Sigmoid colon (tissue), 7 donors: ENCODE results near the gene PLEKHG2. TPM values are rescaled to one million over a fixed set of nuclear protein-coding genes. Genes with fewer than 3 reads are reported as not detected.

Source experiments
- DNase-seq: peaks from one replicate; pipeline ENCODE4 v3.0.0-alpha.2; 2019
- H3K27ac ChIP-seq, 4 donors: fragments of 200-600 bp; sonication (generic); one replicate each; pipeline ENCODE4 v1.5.1; 2016 to 2019; ENCODE audit warnings: mild to moderate bottlenecking in 1 of 4
- H3K27me3 ChIP-seq, 3 donors: fragments of 200-600 bp; sonication (generic); one replicate each; pipeline ENCODE4 v1.5.1; 2019; ENCODE audit warnings: mild to moderate bottlenecking in 1 of 3
- H3K36me3 ChIP-seq, 4 donors: fragments of 200-600 bp; sonication (generic); one replicate each; pipeline ENCODE4 v1.5.1; 2016 to 2019
- H3K4me1 ChIP-seq, 4 donors: fragments of 200-600 bp; sonication (generic); one replicate each; pipeline ENCODE4 v1.5.1; 2017 to 2019
- H3K4me3 ChIP-seq, 4 donors: fragments of 200-600 bp; sonication (generic); one replicate each; pipeline ENCODE4 v1.5.1; 2017 to 2019; ENCODE audit warnings: mild to moderate bottlenecking in 2 of 4, moderate library complexity in 1 of 4
- H3K9me3 ChIP-seq, 4 donors: fragments of 200-600 bp in 3 of 4; sonication (generic) in 3 of 4; one replicate each; pipeline versions ENCODE4 v1.5.1 to v1.6.1; 2013 to 2019
- CTCF ChIP-seq, 4 experiments: fragments of 450-650 bp in 3 of 4; fragments of 200-600 bp in 1 of 4; IDR thresholded peaks; one replicate each; pipeline ENCODE4 v1.5.1; 2016 to 2019; ENCODE audit warnings: antibody characterized with exemption in 4 of 4, mild to moderate bottlenecking in 3 of 4, moderate library complexity in 2 of 4
- EP300 ChIP-seq, 4 donors: sonication (generic); formaldehyde crosslinking; IDR thresholded peaks; one replicate each; pipeline ENCODE4 v1.6.1; 2017; ENCODE audit warnings: antibody characterized with exemption in 4 of 4
- POLR2A ChIP-seq, 2 donors: fragments of 450-650 bp; IDR thresholded peaks; one replicate each; pipeline ENCODE4 v1.6.1; 2016; ENCODE audit warnings: antibody characterized with exemption in 2 of 2, mild to moderate bottlenecking in 2 of 2, moderate library complexity in 2 of 2
- POLR2AphosphoS5 ChIP-seq, 4 donors: sonication (generic); formaldehyde crosslinking; IDR thresholded peaks; one replicate each; pipeline ENCODE4 v1.6.1; 2017; ENCODE audit warnings: antibody characterized with exemption in 4 of 4
- whole genome bisulfite sequencing, 2 donors: extraction: QIAGEN DNeasy Blood & Tissue Kit; methylation state at CpG; one replicate each; pipeline ENCODE4 v1.1.7; 2013; 5-methylcytosine and 5-hydroxymethylcytosine counted together
- intact Hi-C: fragments of 100-400 bp; cut with DNase I; formaldehyde crosslinking; loops from one replicate; pipeline ENCODE4 v1.15.1; 2023
- polyA plus RNA-seq, 3 donors: library from polyadenylated mRNA; stranded (reverse); fragments of 200-250 nt; gene quantifications; one replicate each; pipeline ENCODE4 v1.2.3, GENCODE V29; 2013
- total RNA-seq, 4 donors: library from RNA; depleted of rRNA; stranded (reverse); fragments of >200 nt; gene quantifications; one replicate each; pipeline ENCODE4 v1.1.0, GENCODE V29; 2016
- donor health status: healthy with polysubstance abuse.
- donor health status: Bipolar disorder and iron deficiency.
- donor health status: healthy.

The PLEKHG2 gene
- total and polyA plus RNA-seq, 7 donors, result 0.60 to 28.8 (median 10.7) TPM

GRCh38 chr19:39471756-39472536, 59.5 kb downstream of the PLEKHG2 start:
- no peak for DNase-seq
- H3K4me1 ChIP-seq, result no peaks in the 10 kb centered on the region
- H3K27me3 ChIP-seq, result no peaks in the 10 kb centered on the region
- no peak for TF ChIP-seq POLR2AphosphoS5 (IDR thresholded peaks at IDR 0.05)
- peaks cover 61 to 94% (median 86%) of the 10 kb centered on the region in 4 donors for H3K36me3 ChIP-seq
- H3K27ac ChIP-seq, result no peak overlapping the region
- intact Hi-C loops, result no loop called here
- 79 to 93% methylated on average over 8 of the region's 8 CpGs for WGBS, 2 donors
- H3K4me3 ChIP-seq, result no peak overlapping the region
- H3K9me3 ChIP-seq, result no peaks in the 10 kb centered on the region

DNA sequence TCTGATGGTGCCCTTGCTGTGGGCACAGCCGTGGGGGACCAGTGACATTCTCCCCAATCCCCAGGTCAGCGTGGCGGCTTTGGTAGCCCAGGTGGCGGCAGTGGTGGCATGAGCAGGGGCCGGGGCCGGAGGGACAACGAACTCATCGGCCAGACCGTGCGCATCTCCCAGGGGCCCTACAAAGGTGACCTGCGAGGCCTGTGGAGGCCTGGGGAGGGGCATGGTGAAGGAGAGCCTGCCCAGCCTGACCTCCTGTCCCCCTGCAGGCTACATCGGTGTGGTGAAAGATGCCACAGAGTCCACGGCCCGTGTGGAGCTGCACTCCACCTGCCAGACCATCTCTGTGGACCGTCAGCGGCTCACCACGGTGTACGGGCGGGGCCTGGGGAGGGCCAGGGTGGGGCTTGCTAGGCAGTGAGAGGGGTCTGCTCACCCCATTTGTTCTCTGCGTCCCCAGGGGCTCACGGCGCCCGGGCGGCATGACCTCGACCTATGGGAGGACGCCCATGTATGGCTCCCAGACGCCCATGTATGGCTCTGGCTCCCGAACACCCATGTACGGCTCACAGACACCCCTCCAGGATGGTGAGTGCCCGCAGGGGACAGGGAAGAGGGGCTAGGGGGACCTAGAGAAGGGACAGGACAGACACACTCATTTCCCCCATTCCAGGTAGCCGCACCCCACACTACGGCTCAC, 60.4 kb downstream of the PLEKHG2 start:
- Histone ChIP-seq H3K4me3 (no peak overlapping the region), H3K36me3 (peaks cover 58 to 87% (median 79%) of the 10 kb centered on the region in 4 donors), H3K4me1 (no peaks in the 10 kb centered on the region), H3K27me3 (no peaks in the 10 kb centered on the region), H3K9me3 (no peaks in the 10 kb centered on the region), H3K27ac (no peak overlapping the region)
- TF ChIP-seq EP300 (IDR thresholded peaks at IDR 0.05) (no peak), CTCF (IDR thresholded peaks at IDR 0.05) (no peak), POLR2AphosphoS5 (IDR thresholded peaks at IDR 0.05) (no peak), POLR2A (IDR thresholded peaks at IDR 0.05) (no peak)
- DNase-seq, result no peak
- intact Hi-C loops, result no loop called here
- 89 to 93% methylated on average over 32 of the region's 32 CpGs for WGBS, 2 donors

DNA sequence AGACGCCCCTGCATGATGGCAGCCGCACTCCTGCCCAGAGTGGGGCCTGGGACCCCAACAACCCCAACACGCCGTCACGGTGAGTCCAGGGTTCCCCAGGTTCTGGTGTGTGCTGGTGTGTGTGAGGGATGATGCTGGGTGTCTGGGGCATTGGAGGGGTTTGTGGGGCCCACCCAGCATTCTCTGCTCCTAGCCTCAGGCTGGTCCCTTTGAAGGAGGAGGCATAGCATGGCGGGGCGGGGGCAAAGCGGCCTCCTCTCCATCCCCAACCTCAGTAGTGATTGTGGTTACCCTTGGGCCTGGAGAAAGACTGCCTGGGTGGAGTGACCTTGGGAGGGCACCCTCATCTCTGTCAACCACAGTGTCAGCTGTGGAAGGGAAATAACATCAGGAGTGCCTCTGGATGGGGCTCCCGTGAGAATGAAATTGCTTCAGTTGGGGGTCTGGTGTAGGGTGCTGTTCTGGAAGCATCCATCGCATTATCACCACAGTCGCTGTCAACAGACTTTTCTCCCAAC, 61.0 kb downstream of the PLEKHG2 start:
- Histone ChIP-seq H3K4me1 (no peaks in the 10 kb centered on the region), H3K27ac (no peak overlapping the region), H3K9me3 (no peaks in the 10 kb centered on the region), H3K27me3 (no peaks in the 10 kb centered on the region), H3K36me3 (peaks cover 55 to 81% (median 73%) of the 10 kb centered on the region in 4 donors), H3K4me3 (no peak overlapping the region)
- TF ChIP-seq POLR2A (IDR thresholded peaks at IDR 0.05) (no peak), CTCF (IDR thresholded peaks at IDR 0.05) (no peak), EP300 (IDR thresholded peaks at IDR 0.05) (no peak), POLR2AphosphoS5 (IDR thresholded peaks at IDR 0.05) (no peak)
- intact Hi-C loops, result no loop called here
- WGBS, 2 donors, result 85 to 90% methylated on average over 11 of the region's 11 CpGs
- DNase-seq, result no peak

GRCh38 chr19:39474139-39474620, 61.7 kb downstream of the PLEKHG2 start:
- H3K27ac ChIP-seq, result peak overlapping the region in 2 of 4 donors; percentile 12 to 53
- DNase-seq, result peak; percentile 79
- WGBS, 2 donors, result 51 to 59% methylated on average over 9 of the region's 9 CpGs

More at GRCh38 chr19:39474139-39474620, 61.7 kb downstream of the PLEKHG2 start:
- Histone ChIP-seq H3K9me3 (no peaks in the 10 kb centered on the region), H3K36me3 (peaks cover 48 to 74% (median 66%) of the 10 kb centered on the region in 4 donors), H3K4me3 (no peak overlapping the region), H3K27me3 (no peaks in the 10 kb centered on the region), H3K4me1 (no peaks in the 10 kb centered on the region)
- TF ChIP-seq POLR2A (IDR thresholded peaks at IDR 0.05), result no peak
- no peak for TF ChIP-seq POLR2AphosphoS5 (IDR thresholded peaks at IDR 0.05)
- TF ChIP-seq CTCF (IDR thresholded peaks at IDR 0.05), result peak; percentile 52 to 79 (median 62)
- TF ChIP-seq EP300 (IDR thresholded peaks at IDR 0.05), result no peak
- intact Hi-C loops, result no loop called here
